Mononuclear cell (primary cell): ENCODE results near the gene NUP188. TPM values are rescaled to one million over a fixed set of nuclear protein-coding genes. Genes with fewer than 3 reads are reported as not detected.
"Not testable (repeated sequence)": the region's sequence is repeated elsewhere in the genome, so short reads cannot be mapped to it uniquely, and the experiment has no call there.

Experiments used
- H3K27me3 ChIP-seq: 2 replicates; pipeline ENCODE4 v1.6.0; 2011; ENCODE audit warnings: low read length, control low read depth; ENCODE audit not compliant: insufficient read depth
- H3K4me1 ChIP-seq: 2 replicates; pipeline ENCODE4 v1.5.1; 2011; ENCODE audit warnings: mild to moderate bottlenecking, low read length, control low read depth; ENCODE audit not compliant: insufficient read depth
- H3K4me3 ChIP-seq: 2 replicates; pipeline ENCODE4 v1.5.1; 2011; ENCODE audit warnings: mild to moderate bottlenecking, low read length, moderate library complexity
- H3K9me3 ChIP-seq: 2 replicates; pipeline ENCODE4 v1.5.1; 2011; ENCODE audit warnings: low read depth, mild to moderate bottlenecking, control low read depth, low read length
- total RNA-seq: library from RNA; depleted of rRNA; stranded (reverse); fragments of >200 nt; gene quantifications from one replicate; pipeline ENCODE4 v1.2.3, GENCODE V29; 2012

The NUP188 gene
- total RNA-seq, 1 donor: 34.9 TPM

GRCh38 chr9:128923493-128923883 lies 24.0 kb upstream of the NUP188 start:
- no peak overlapping the region for H3K4me3 ChIP-seq
- no peaks in the 10 kb centered on the region for H3K9me3 ChIP-seq
- no peaks in the 10 kb centered on the region for H3K27me3 ChIP-seq
- H3K4me1 ChIP-seq: peaks cover 14% of the 10 kb centered on the region

DNA sequence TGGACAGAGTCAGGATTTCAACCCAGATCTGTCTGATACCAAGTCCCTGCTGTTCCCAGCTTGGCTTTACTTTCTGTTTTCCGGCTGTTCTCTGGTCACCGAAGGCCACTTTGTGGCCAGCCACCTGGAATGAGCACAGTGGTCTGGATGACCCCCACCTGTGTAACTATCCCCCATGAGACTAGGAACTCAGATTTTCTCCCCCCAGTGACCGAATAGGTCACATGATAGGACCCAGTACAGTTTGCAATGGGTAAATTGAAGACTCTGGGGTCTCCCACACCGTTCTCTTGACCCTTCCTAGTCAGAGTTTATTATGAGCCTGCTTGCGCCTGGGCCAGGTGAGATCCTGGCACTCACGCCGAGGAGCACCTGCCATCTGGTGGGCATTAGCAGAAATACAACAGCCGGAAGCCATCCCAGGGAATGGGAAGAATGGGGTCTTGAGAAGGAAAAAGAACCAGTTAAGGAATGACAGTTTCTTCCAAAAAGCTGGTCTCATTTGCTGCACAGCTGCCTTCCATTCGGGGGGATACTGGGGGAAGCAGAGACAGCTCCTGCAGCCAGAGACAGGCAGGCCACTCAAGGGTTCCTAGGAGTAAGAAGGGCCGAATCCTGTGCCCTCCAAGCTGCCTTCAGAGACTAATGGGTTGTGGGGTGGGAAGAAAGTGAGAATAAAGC lies 19.6 kb upstream of the NUP188 start:
- Histone ChIP-seq H3K9me3 (no peaks in the 10 kb centered on the region), H3K27me3 (no peaks in the 10 kb centered on the region), H3K4me3 (no peak overlapping the region), H3K4me1 (no peaks in the 10 kb centered on the region)

DNA sequence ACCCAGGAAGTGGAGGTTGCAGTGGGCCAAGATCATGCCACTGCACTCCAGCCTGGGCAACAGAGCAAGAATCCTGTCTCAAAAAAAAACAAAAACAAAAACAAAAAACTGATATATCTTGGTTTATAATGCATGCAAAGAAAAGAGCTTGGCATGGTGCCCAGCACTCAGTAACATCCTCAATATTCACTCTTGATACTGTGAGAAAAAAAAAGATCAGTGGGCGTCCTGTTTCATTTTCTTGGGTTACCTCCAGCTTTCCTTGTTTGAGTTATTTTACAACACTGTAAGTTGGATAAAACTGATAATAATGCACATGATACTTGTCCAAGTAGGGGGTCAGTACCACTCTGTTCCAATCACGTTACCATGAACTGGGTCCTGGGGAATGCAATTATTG lies 18.9 kb upstream of the NUP188 start:
- Histone ChIP-seq H3K4me3 (no peak overlapping the region), H3K27me3 (no peaks in the 10 kb centered on the region), H3K4me1 (no peaks in the 10 kb centered on the region), H3K9me3 (no peaks in the 10 kb centered on the region)

DNA sequence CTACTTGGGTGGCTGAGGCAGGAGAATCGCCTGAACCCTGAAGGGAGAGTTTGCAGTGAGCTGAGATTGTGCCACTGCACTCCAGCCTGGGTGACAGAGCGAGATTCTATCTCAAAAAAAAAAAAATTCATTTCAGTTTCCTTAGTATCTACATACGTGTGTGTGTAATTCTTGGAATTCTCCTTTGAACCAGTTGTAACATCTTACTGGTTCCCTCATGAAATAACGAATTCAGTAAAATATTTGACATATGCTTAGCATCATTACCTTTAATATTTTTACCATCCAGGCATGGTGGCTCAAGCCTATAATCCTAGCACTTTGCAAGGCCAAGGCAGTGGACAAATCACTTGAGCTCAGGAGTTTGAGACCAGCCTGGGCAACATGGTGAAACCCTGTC lies 17.9 kb upstream of the NUP188 start:
- H3K9me3 ChIP-seq: no peaks in the 10 kb centered on the region
- H3K27me3 ChIP-seq: no peaks in the 10 kb centered on the region
- H3K4me3 ChIP-seq: no peak overlapping the region
- H3K4me1 ChIP-seq: no peaks in the 10 kb centered on the region

- H3K4me3 ChIP-seq: no peak overlapping the region
- H3K9me3 ChIP-seq: no peaks in the 10 kb centered on the region
- no peaks in the 10 kb centered on the region for H3K27me3 ChIP-seq
- H3K4me1 ChIP-seq: no peaks in the 10 kb centered on the region
These were observed 13.8 kb upstream of the NUP188 start for GRCh38 chr9:128933731-128934130.

DNA sequence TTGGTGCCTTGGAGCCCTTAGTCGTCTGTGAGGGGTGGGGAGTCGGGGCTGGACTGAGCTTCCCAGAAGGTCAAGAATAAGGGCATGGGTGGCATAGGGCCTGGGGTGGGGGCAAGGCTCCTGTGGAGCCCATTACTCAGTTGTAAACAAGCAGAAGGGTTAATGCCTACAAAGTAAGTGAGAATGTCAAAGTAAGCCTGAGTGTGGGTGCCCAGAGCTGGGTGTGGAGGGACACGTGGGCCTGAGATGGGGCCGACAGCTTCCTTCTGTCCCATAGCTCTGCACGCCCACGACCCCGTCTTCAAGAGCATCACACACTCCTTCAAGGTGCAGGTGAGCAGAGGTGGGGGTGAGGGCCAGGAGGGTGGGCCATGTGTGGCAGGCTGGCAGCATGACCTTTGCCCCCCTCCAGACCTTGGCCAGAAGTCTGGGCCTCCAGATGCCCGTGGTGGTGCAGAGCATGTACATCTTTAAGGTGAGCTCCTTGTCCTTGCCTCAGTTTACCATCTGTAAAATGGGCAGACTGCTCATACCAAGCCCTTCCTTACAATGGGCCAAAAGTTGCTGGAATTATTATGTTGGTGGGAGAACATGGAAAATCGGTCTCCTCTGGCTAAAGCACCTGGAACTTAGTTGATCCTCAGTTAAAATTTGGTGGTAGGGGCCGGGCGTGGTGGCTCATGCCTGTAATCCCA lies 11.2 kb upstream of the NUP188 start:
- Histone ChIP-seq H3K9me3 (no peaks in the 10 kb centered on the region), H3K27me3 (no peaks in the 10 kb centered on the region), H3K4me3 (no peak overlapping the region), H3K4me1 (no peaks in the 10 kb centered on the region)

GRCh38 chr9:128937310-128938165 lies 10.0 kb upstream of the NUP188 start:
- Histone ChIP-seq H3K4me3 (no peak overlapping the region), H3K4me1 (no peaks in the 10 kb centered on the region), H3K9me3 (no peaks in the 10 kb centered on the region), H3K27me3 (no peaks in the 10 kb centered on the region)

DNA sequence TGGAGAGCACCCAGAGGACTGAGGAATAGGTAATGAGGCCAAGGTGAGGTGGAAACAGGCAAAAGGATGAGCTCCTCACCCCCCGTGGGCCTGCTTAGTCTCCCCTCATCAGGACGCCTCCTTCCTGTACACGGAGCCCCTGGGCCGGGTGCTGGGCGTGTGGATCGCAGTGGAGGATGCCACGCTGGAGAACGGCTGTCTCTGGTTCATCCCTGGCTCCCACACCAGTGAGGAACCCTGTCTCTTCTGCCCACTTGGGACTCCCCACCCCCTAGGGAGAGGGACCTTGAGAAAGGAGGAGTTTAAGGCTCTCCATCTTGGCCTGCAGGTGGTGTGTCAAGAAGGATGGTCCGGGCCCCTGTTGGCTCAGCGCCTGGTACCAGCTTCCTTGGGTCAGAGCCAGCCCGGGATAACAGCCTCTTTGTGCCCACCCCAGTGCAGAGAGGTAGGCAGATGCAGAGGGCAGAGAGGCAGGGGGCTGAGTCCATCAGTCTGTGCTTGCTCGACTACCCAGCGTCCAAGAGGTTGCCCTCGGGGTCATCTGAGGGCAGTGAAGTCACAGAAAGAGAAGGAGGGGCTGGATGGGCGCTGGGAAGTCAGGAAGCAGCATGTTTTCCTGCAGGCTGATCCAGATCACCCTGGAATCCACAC lies 7.1 kb upstream of the NUP188 start:
- no peaks in the 10 kb centered on the region for H3K27me3 ChIP-seq
- H3K9me3 ChIP-seq: no peaks in the 10 kb centered on the region

GRCh38 chr9:128940946-128941755 lies 6.3 kb upstream of the NUP188 start:
- Histone ChIP-seq H3K9me3 (no peaks in the 10 kb centered on the region), H3K27me3 (no peaks in the 10 kb centered on the region), H3K4me1 (peaks cover under 1% of the 10 kb centered on the region), H3K4me3 (no peak overlapping the region)

More for the DNA sequence above, 7.1 kb upstream of the NUP188 start:
- H3K4me3 ChIP-seq: no peak overlapping the region
- no peaks in the 10 kb centered on the region for H3K4me1 ChIP-seq

GRCh38 chr9:128943832-128944620 lies 3.5 kb upstream of the NUP188 start:
- Histone ChIP-seq H3K27me3 (no peaks in the 10 kb centered on the region), H3K4me3 (no peak overlapping the region), H3K4me1 (peaks cover 20% of the 10 kb centered on the region), H3K9me3 (no peaks in the 10 kb centered on the region)

DNA sequence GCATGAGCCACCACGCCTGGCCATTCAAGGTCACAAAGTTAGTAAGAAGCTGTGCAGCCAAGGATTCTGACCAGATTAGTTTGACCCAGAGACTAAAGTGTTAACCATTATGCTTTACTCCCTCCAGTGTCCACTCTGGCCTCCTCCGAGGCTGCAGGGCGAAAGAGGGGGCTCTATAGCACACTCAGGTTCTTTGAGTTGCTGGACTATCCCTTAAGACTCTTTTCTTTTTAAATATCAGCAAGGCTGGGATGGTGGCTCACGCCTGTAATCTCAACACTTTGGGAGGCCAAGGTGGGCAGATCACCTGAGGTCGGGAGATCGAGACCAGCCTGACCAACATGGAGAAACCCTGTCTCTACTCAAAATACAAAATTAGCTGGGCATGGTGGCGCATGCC lies 2.5 kb upstream of the NUP188 start:
- H3K4me1 ChIP-seq: peaks cover 21% of the 10 kb centered on the region
- not testable (repeated sequence) for H3K4me3 ChIP-seq, H3K9me3 ChIP-seq, H3K27me3 ChIP-seq

DNA sequence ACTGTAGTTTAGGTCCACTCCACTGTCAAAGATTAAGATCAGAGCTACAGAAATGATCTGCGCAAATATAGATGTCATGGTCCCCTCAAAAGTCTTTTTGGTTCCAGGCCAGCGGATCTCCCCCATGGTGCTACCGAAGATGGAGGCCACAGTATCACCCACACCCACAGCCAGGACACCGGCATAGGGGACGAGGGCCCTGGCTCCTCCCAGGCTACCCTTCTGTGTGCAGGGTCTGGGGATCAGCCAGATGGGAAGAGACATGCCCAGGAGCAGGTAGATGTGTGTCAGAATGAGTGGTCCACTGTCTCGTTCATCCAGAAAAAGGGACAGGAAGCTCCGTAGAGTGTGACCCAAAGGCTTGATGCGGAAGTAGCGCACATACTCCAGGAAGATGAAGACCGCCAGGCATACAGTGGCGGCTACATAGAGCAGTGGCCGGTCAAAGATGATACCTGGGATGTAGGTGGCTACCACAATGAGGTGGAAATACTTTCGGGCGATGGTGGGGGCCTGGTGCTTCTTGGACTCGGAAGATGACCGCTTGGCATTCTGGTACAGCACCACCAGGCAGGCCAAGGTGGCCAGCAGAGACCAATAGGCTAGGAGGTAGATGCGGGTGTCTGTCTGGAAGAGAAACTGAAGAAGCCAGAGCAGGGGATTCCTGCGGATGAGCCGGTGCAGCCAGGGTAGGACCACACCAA lies 1.5 kb upstream of the NUP188 start:
- Histone ChIP-seq H3K4me3 (no peak overlapping the region), H3K4me1 (peaks cover 21% of the 10 kb centered on the region), H3K9me3 (no peaks in the 10 kb centered on the region), H3K27me3 (no peaks in the 10 kb centered on the region)

DNA sequence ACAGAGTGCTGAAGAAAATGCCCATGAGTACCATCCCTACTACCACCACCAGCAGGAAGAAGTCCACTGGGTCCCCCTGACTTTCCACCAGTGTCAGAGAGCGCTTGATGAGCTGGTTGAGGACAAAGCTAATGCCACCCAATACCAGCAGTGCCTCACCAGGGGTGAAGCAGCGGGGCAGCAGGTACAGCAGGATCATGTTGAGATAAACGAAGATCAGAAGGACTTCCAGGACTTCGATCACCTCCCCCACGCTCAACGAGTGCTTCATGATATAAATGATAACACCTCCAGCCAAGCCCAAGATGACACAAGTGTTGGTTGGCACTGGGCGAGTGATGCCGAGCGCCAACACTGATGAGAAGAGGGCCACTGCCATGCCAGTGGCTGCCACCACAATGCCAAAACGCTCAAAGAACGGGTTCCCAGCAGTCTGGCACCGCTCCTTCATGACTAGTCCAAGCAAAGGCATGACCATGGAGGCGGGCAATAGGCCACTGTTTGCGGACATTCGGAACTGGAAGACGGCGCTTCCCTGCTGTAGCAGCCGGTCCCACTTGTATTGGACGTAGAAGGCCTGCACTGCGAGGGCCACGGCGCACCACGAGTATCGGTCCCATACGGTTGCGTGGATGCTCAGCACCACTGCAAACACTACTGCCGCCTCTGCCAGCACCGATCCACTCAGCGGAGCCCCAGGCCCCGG lies 775 bp upstream of the NUP188 start:
- Histone ChIP-seq H3K9me3 (no peaks in the 10 kb centered on the region), H3K4me1 (peaks cover 21% of the 10 kb centered on the region), H3K27me3 (no peaks in the 10 kb centered on the region), H3K4me3 (peak overlapping the region; percentile 89)
